ENCODE results near the gene USP48.
"Not testable (repeated sequence)": the region's sequence is repeated elsewhere in the genome, so short reads cannot be mapped to it uniquely, and the experiment has no call there.

Gene USP48

DNA sequence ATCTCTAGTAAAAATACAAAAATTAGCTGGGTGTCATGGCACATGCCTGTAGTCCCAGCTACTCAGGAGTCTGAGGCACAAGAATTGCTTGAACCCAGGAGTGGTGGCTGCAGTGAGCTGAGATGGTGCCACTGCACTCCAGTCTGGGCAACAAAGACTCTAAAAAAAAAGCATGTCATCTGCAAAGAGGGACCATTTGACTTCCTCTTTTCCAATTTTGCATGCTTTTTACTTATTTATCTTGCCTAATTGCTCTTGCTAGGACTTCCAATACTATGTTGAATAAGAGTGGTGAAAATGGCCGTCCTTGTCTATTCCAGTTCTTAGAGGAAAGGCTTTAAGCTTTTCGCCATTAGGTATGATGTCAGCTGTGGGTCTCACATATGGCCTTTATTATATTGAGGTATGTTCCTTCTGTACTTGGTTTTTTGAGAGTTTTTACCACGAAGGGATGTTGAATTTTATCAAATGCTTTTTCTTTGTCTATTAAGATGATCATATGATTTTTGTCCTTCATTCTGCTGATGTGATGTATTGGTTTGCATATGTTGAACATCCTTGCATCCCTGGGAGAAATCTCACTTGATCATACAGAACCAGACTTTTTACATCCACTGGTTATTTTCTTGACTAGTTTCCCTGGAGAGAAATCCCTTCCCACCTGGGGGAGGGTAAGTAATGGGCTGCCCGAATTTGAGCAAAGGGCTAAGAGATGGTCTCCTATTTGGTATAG lies 96.8 kb downstream of the USP48 start:
- no peak for ATAC-seq
- Mint-ChIP-seq H3K36me3 (peaks cover 78% of the 10 kb centered on the region), H3K27ac (no peak overlapping the region), H3K4me3 (no peak overlapping the region), H3K9me3 (no peaks in the 10 kb centered on the region), H3K4me1 (no peaks in the 10 kb centered on the region), H3K27me3 (no peaks in the 10 kb centered on the region)

DNA sequence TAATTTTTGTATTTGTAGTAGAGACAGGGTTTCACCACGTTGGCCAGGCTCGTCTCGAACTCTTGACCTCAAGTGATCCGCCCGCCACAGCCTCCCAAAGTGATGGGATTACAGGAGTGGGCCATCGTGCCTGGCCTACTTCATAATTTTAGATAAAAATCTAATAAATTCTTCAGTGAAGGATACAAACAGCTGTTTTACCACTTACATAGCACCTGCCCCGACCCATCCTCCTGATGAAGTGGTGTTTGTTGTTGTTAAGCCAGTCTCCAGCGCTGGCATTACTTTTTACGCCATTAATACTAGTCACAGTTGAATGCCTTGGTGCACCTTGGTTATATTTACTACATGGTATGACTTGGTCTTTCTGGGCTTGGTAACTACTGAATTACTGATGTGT lies 101.5 kb downstream of the USP48 start:
- H3K4me1 Mint-ChIP-seq: no peaks in the 10 kb centered on the region
- no peaks in the 10 kb centered on the region for H3K27me3 Mint-ChIP-seq
- no peak overlapping the region for H3K4me3 Mint-ChIP-seq
- no peak overlapping the region for H3K27ac Mint-ChIP-seq
- H3K9me3 Mint-ChIP-seq: no peaks in the 10 kb centered on the region
- H3K36me3 Mint-ChIP-seq: peaks cover 62% of the 10 kb centered on the region
- ATAC-seq: no peak

DNA sequence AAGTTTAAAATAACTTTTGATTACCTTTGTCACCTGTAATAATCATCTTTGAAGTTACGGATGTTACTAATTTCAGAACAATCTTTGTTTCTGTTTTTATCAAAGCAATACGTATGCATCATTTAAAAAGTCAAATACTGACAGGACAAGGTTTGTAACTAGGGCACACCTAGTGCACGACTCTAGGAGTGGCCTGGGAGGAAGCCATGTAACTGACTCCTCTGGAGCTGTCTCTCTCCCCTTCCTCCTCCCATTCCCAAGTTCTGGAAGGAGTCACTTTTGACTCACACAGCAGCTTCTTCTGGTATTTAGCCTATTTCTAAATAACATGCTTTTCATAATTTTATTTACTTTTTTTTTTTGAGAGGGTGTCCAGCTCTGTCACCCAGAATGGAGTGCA lies 102.0 kb downstream of the USP48 start:
- peaks cover 57% of the 10 kb centered on the region for H3K36me3 Mint-ChIP-seq
- H3K4me3 Mint-ChIP-seq: no peak overlapping the region

DNA sequence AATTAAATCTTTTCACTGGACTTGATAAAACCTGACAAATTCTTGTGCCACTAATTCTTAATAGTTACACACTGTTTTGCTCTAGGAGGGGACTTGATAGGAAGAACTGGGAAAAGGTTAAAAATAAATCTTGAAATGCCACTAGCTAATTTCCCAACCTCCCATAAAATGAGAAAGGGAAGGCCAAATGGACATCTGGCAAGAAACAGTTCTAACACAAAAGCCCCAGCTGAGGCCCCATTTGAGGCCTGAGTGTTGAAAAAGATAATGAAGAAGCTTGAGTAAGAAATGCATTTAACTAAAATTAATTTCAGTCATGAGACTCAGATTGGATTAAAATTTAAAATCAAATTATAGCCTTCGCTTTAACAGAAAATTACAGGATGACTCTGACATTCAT lies 102.6 kb downstream of the USP48 start:
- Mint-ChIP-seq H3K36me3 (peaks cover 52% of the 10 kb centered on the region), H3K4me3 (no peak overlapping the region), H3K9me3 (no peaks in the 10 kb centered on the region), H3K27me3 (no peaks in the 10 kb centered on the region), H3K4me1 (no peaks in the 10 kb centered on the region), H3K27ac (no peak overlapping the region)
- no peak for ATAC-seq

More for the DNA sequence above, 102.0 kb downstream of the USP48 start:
- H3K27ac Mint-ChIP-seq: no peak overlapping the region
- H3K27me3 Mint-ChIP-seq: no peaks in the 10 kb centered on the region
- H3K4me1 Mint-ChIP-seq: no peaks in the 10 kb centered on the region
- H3K9me3 Mint-ChIP-seq: no peaks in the 10 kb centered on the region
- ATAC-seq: no peak

DNA sequence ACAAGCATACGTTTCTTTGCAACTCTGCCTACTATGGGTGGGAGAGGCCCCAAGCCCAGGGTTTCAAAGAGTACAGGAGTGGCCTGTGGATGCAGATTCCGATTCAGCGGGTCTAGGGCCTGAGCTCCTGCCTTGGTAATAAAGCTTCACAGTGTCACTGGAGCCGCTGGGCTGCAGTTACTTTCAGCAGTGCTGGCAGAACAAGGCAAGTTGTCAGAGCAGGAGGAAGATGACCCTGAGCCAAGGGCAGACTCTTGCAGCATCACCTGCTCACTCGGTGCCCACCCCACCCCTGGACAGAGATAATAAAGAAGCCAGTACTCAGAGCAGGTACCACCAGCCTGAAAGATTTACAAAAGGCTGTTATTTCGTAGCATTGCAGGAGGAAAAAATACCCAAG lies 105.8 kb downstream of the USP48 start:
- H3K4me3 Mint-ChIP-seq: no peak overlapping the region
- H3K36me3 Mint-ChIP-seq: peaks cover 27% of the 10 kb centered on the region
- H3K27ac Mint-ChIP-seq: no peak overlapping the region
- no peaks in the 10 kb centered on the region for H3K27me3 Mint-ChIP-seq
- no peak for ATAC-seq
- H3K9me3 Mint-ChIP-seq: no peaks in the 10 kb centered on the region
- H3K4me1 Mint-ChIP-seq: peaks cover 5% of the 10 kb centered on the region

DNA sequence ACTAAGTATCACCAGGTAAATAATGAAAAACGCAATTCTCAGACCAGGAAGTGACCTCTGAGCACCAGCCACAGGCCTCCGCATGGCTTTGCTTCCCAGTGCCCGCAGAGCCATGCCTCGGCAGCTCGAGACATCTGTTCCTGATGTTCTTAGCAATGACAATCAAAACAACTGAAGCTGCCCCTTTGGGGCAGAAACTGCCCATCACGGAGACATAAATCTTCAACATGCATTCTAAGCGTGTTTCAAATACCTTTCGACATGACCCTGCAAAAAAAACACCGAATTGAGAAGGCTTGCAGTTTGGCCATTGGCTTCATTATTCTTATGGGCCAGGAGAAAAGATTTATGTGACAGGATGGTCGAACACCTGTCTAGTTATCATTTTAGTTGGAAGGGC lies 108.0 kb downstream of the USP48 start:
- no peaks in the 10 kb centered on the region for H3K9me3 Mint-ChIP-seq
- H3K36me3 Mint-ChIP-seq: peaks cover 14% of the 10 kb centered on the region
- no peak for ATAC-seq
- peaks cover 8% of the 10 kb centered on the region for H3K4me1 Mint-ChIP-seq
- no peak overlapping the region for H3K27ac Mint-ChIP-seq
- H3K27me3 Mint-ChIP-seq: no peaks in the 10 kb centered on the region
- H3K4me3 Mint-ChIP-seq: no peak overlapping the region

DNA sequence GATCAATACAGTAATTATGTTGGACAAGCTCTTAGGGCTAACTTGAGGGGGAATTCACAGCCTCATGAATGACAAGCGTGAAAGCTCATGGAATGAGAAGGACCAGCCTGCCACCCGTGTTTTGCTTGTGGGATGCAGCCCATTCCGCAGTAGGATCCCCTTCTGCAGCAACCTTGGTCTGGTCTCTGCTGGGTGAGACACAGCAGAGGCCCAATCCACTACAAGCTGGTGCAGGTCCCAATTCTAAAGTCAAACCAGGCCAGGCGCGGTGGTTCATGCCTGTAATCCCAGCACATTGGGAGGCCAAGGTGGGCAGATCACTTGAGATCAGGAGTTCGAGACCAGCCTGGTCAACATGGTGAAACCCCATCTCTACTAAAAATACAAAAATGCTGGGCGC lies 109.1 kb downstream of the USP48 start:
- H3K4me3 Mint-ChIP-seq, H3K27me3 Mint-ChIP-seq, H3K36me3 Mint-ChIP-seq, ATAC-seq, H3K27ac Mint-ChIP-seq, H3K9me3 Mint-ChIP-seq: not testable (repeated sequence)
- peaks cover 13% of the 10 kb centered on the region for H3K4me1 Mint-ChIP-seq

DNA sequence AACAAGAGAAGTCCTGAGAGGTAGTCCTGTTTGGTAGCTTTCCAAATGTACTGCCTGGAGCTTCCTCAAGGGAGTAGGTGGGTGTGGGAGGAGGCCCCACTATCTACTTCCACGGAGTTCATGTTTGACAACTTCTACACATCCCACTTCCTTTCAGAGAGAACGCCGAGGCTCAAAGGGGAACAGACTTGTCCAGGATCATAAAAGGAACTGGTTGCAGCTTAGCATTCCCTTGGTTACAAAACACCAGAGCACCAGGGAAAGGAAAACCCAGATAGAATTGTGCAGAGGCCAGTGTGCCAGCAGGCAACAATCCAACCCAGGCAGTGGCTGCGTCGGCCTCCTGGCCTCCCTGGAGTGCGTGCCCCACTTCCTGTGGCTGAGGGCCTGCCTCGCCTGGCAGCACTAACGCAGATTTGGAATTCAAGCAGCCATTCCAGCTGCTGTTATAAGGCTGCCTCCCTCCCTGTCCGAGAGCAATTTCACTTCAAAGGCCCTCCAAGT lies 109.6 kb downstream of the USP48 start:
- H3K27ac Mint-ChIP-seq: no peak overlapping the region
- no peak for ATAC-seq
- no peaks in the 10 kb centered on the region for H3K9me3 Mint-ChIP-seq
- H3K4me1 Mint-ChIP-seq: peaks cover 13% of the 10 kb centered on the region
- peaks cover 9% of the 10 kb centered on the region for H3K27me3 Mint-ChIP-seq
- peaks cover under 1% of the 10 kb centered on the region for H3K36me3 Mint-ChIP-seq
- no peak overlapping the region for H3K4me3 Mint-ChIP-seq

DNA sequence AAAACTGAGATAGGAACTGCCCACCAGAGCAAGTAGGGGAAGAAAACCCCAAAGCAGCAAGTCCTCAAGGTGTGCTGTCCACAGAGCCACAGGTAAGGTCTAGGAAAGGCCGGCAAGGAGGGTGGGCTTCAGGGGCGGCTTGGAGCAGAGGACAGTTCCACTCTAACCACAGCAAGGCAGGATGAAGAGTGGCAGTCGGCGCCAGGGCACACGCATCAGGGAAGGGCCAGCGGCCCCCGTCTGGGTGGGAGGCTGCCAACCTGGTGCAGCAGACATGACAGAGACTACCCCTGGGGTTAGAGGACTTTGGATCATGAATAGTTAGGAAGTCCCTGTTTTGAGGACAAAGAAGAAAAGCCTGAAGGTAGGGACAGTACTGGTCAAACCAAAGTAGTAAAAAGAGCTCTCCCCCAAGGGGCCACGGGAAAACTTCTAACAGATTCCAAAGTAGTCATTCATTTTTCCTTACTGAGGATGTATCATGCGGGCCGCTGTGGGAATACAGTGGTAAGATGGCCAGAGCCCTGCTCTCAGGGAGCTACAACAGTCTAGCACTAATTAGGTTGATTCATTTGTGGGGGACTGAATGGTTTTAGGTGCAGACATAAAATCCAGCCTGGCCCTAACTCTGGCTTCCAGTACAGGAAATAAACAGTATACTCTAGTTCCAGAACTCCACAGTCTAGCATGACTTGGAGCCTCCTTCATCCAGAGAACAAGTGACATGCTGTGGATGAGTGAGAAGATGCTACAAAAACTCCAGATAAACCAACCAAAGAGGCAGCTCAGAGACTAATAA lies 110.3 kb downstream of the USP48 start:
- H3K27ac Mint-ChIP-seq: no peak overlapping the region
- ATAC-seq: no peak
- H3K4me1 Mint-ChIP-seq: peaks cover 13% of the 10 kb centered on the region
- peaks cover 15% of the 10 kb centered on the region for H3K27me3 Mint-ChIP-seq
- no peak overlapping the region for H3K4me3 Mint-ChIP-seq
- H3K9me3 Mint-ChIP-seq: no peaks in the 10 kb centered on the region
- no peaks in the 10 kb centered on the region for H3K36me3 Mint-ChIP-seq

DNA sequence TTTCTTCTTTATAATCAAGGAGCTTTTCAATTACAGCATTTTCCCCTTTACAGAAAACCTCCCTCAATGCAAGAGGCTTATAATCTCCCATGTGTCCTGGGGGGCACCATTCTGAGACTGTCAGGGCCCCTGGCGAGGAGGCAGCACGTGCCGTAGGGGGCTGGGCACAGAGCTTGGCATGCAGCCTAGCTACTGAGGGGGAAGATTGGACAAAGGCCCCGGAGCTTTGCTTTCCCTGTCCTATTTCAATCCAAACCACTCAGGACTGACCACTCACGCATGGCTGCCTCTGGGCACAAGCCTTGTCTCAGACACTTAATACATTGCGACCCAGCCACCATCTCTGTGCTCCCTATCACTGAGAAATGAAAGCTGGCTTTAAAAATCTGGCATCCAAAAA lies 111.0 kb downstream of the USP48 start:
- Mint-ChIP-seq H3K27ac (no peak overlapping the region), H3K27me3 (peaks cover 23% of the 10 kb centered on the region), H3K4me1 (peaks cover 15% of the 10 kb centered on the region), H3K9me3 (no peaks in the 10 kb centered on the region), H3K36me3 (no peaks in the 10 kb centered on the region), H3K4me3 (no peak overlapping the region)
- no peak for ATAC-seq

DNA sequence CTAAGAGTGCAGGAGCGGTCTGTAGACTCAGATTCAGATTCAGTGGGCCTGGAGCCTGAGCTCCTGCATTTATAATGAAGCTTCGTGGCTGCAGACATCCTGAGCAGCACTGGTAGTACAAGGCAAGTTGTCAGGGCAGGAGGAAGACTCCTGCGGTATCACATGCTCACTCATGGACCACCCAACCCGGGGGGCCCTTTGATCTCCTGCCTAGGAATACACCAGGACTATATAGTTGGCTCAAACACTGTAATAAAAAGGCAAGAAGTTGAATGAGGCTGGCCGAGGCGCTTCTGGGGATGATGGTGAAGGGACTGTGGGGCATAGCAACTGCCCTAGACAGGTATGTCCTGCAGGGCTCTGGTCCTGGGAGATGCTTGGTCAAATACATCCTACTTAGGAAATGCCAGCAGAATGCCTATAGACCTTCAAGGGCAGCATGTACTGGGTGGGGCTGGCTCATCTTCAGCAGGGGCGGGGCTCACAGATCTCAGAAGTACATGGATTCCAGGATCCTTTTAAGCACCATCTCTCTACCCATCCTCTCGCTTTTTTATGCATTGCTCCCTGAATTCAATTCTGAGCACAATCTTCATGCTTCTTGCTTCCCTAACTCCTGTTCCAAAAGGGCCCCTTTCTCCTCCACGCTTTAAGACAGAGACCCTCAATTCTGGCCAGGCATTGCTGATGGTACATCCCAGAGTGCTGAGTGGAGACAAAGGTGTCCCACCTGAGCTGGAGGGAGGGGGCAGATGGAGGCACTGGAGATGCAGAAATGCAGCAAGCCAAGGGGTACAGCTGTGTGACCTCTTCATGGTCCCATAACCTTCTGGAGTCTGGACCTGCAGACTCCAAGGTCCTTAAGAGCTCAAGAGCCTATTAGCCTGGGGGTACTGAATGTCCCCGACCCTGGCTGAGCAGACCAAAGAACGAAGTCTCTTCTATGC lies 111.7 kb downstream of the USP48 start:
- Mint-ChIP-seq H3K9me3 (no peaks in the 10 kb centered on the region), H3K4me3 (no peak overlapping the region), H3K36me3 (no peaks in the 10 kb centered on the region), H3K4me1 (peaks cover 21% of the 10 kb centered on the region), H3K27ac (no peak overlapping the region), H3K27me3 (peaks cover 30% of the 10 kb centered on the region)
- ATAC-seq: no peak

DNA sequence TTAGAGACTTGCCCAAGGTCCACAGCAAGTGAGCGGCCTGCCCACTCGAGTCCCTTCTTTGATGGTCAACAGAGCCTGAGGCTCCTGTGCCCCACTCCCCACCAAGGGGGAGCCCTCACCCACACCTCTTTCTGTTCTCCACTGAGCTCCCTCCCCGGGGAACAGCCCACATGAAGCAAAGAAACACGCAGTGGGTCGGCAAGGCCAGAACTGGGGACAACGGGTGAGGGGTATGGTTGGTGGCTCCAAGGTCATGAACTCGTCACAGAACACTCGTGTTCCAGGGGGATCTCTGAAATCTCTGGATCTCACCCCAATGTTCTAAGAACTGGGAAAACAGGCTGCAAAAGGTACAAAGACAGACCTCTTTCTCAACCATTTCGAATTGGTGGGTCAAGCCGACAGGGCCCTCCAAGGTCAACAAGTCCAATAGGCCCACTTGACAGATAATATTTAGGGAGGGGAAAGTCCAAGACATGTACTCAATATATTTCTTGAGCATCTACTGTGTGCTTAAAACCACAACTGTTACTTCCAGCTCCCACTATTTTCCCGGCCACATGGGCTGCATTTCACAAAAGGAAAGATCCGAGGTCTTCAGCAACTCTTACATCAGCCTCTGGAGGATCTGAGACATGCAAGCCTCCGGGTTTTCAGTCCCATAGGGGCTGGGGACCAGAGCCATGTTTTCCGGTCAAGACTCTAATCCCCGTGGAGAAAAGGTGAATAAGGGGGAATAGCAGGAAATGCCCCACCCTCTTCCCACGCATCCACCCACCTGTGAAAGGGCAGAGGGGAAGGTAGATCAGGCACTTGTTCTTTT lies 112.7 kb downstream of the USP48 start:
- Mint-ChIP-seq H3K27me3 (peaks cover 39% of the 10 kb centered on the region), H3K4me3 (no peak overlapping the region), H3K4me1 (peaks cover 23% of the 10 kb centered on the region), H3K36me3 (no peaks in the 10 kb centered on the region), H3K27ac (no peak overlapping the region), H3K9me3 (no peaks in the 10 kb centered on the region)
- no peak for ATAC-seq

DNA sequence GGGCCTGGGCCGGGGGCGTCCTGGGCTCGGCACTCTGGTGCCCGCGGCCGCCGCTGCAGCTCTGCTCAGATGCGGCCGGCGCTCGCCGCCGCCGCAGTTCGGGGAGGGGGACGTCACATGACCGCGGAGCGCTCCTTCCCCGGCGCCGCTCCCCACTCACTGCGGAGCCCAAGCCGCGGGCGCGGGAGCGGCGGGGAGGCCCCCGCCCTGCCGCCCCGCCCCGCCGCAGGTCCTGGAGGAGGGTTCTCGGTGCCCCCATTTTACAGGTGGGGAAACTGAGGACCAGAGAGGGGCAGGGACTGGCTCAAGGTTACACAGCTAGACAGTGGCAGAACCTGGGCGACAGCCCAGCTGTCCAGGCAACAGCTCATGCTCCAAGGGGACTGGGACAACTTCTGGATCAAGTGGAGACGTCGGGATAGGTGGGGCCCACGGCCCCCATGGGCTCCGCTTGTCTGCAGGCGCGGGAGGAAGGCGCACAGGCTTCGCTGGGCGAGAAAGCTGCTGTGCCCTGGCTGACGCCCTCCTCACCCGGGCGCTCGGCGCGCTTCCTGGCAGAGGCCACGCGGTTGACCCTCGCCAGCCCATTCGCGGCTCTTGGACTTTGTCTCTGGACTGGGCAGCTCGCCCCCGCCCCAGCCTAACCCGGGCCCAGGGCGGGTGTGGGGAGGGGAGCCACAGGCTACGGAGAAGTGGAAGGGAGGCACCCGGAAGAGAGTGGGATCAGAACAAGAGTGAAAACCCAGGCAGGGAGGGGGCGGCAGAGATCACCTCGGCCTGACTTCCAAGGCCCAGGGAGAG lies 113.5 kb downstream of the USP48 start, which contains the start of gene RAP1GAP:
TSS of gene RAP1GAP (minus strand) at position 100 of the 801 bp plus-strand sequence. CDS start 49,325 bp downstream, outside the sequence.
- H3K36me3 Mint-ChIP-seq: no peaks in the 10 kb centered on the region
- no peaks in the 10 kb centered on the region for H3K9me3 Mint-ChIP-seq
- H3K4me1 Mint-ChIP-seq: peaks cover 25% of the 10 kb centered on the region
- ATAC-seq: peak; percentile 51
- H3K27ac Mint-ChIP-seq: no peak within 1 kb of the TSS
- H3K4me3 Mint-ChIP-seq: peak within 1 kb of the TSS; percentile 50
- peaks cover 47% of the 10 kb centered on the region for H3K27me3 Mint-ChIP-seq

DNA sequence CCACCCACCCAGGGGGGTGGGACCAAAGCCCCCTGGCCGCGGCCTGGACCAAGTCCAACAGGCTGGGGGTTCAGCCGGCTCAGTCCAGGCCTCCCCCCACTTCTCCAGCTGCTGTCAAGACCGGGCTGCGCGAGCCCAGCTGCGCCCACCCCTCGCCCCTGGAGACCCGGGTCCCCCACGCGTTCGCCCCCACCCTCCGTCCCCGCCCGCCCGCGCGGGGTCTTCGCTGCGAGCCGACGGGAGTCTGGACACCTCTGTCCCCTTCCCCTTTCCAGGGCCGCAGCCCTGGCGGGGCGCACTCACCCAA lies 114.0 kb downstream of the USP48 start:
- Mint-ChIP-seq H3K4me1 (peaks cover 31% of the 10 kb centered on the region), H3K36me3 (no peaks in the 10 kb centered on the region), H3K4me3 (no peak overlapping the region), H3K9me3 (no peaks in the 10 kb centered on the region), H3K27ac (no peak overlapping the region), H3K27me3 (peaks cover 53% of the 10 kb centered on the region)
- no peak for ATAC-seq
